ENCODE data around the gene NADK. TPM values are rescaled to one million over a fixed set of nuclear protein-coding genes. Genes with fewer than 3 reads are reported as not detected.
A peak's percentile ranks its signal among the peaks of the same experiment; 100 is the strongest.
"Not testable (repeated sequence)": the region's sequence is repeated elsewhere in the genome, so short reads cannot be mapped to it uniquely, and the experiment has no call there.

Gene NADK
- total RNA-seq, 1 donor from 2014 or later, result 68.1 TPM

GRCh38 chr1:1732381-1732780 lies 45.9 kb downstream of the NADK start:
- no peaks in the 10 kb centered on the region for H3K27me3 ChIP-seq (ENCODE audit: control insufficient read depth, insufficient read depth, low read length)
- no peak overlapping the region for H3K4me3 ChIP-seq (ENCODE audit: low read depth, low read length)
- no peak for TF ChIP-seq CTCF (IDR thresholded peaks at IDR 0.05; ENCODE audit: insufficient read depth, low read length, poor library complexity, severe bottlenecking)
- DNase-seq (ENCODE audit: low read depth), result no peak
- H3K36me3 ChIP-seq (ENCODE audit: control insufficient read depth, insufficient read depth, low read length), result no peaks in the 10 kb centered on the region

GRCh38 chr1:1730870-1731269 lies 47.4 kb downstream of the NADK start:
- no peaks in the 10 kb centered on the region for H3K36me3 ChIP-seq (ENCODE audit: control insufficient read depth, insufficient read depth, low read length)
- no peaks in the 10 kb centered on the region for H3K27me3 ChIP-seq (ENCODE audit: control insufficient read depth, insufficient read depth, low read length)
- TF ChIP-seq CTCF (IDR thresholded peaks at IDR 0.05; ENCODE audit: insufficient read depth, low read length, poor library complexity, severe bottlenecking), result no peak
- no peak for DNase-seq (ENCODE audit: low read depth)
- H3K4me3 ChIP-seq (ENCODE audit: low read depth, low read length), result no peak overlapping the region

- not testable (repeated sequence) for H3K36me3 ChIP-seq (ENCODE audit: control insufficient read depth, insufficient read depth, low read length); H3K4me3 ChIP-seq (ENCODE audit: low read depth, low read length); H3K27me3 ChIP-seq (ENCODE audit: control insufficient read depth, insufficient read depth, low read length); DNase-seq (ENCODE audit: low read depth)
Measured at GRCh38 chr1:1730230-1730629, 48.0 kb downstream of the NADK start.

GRCh38 chr1:1729116-1729816 lies 49.0 kb downstream of the NADK start:
- H3K4me3 ChIP-seq (ENCODE audit: low read depth, low read length); H3K36me3 ChIP-seq (ENCODE audit: control insufficient read depth, insufficient read depth, low read length); H3K27me3 ChIP-seq (ENCODE audit: control insufficient read depth, insufficient read depth, low read length); DNase-seq (ENCODE audit: low read depth): not testable (repeated sequence)

GRCh38 chr1:1728308-1729005 lies 49.8 kb downstream of the NADK start:
- H3K36me3 ChIP-seq (ENCODE audit: control insufficient read depth, insufficient read depth, low read length); DNase-seq (ENCODE audit: low read depth); H3K4me3 ChIP-seq (ENCODE audit: low read depth, low read length): not testable (repeated sequence)

GRCh38 chr1:1727131-1727651 lies 51.1 kb downstream of the NADK start:
- H3K4me3 ChIP-seq (ENCODE audit: low read depth, low read length); H3K36me3 ChIP-seq (ENCODE audit: control insufficient read depth, insufficient read depth, low read length); H3K27me3 ChIP-seq (ENCODE audit: control insufficient read depth, insufficient read depth, low read length); DNase-seq (ENCODE audit: low read depth): not testable (repeated sequence)

More at GRCh38 chr1:1728308-1729005, 49.8 kb downstream of the NADK start:
- H3K27me3 ChIP-seq (ENCODE audit: control insufficient read depth, insufficient read depth, low read length), result not testable (repeated sequence)

GRCh38 chr1:1726088-1726487 lies 52.2 kb downstream of the NADK start:
- not testable (repeated sequence) for DNase-seq (ENCODE audit: low read depth); H3K36me3 ChIP-seq (ENCODE audit: control insufficient read depth, insufficient read depth, low read length); H3K27me3 ChIP-seq (ENCODE audit: control insufficient read depth, insufficient read depth, low read length); H3K4me3 ChIP-seq (ENCODE audit: low read depth, low read length)

- peak within 1 kb of the TSS; percentile 70 for H3K4me3 ChIP-seq (ENCODE audit: low read depth, low read length)
- DNase-seq (ENCODE audit: low read depth), result peak; percentile 100
- H3K27me3 ChIP-seq (ENCODE audit: control insufficient read depth, insufficient read depth, low read length); H3K36me3 ChIP-seq (ENCODE audit: control insufficient read depth, insufficient read depth, low read length): not testable (repeated sequence)
- TF ChIP-seq CTCF (IDR thresholded peaks at IDR 0.05; ENCODE audit: insufficient read depth, low read length, poor library complexity, severe bottlenecking), result peak; percentile 1
Measured at GRCh38 chr1:1724035-1724864, 54.0 kb downstream of the NADK start, which contains the start of gene CDK11A. Gene CDK11A, minus strand, starts transcription at chr1:1724357. Its CDS starts 1,539 bp downstream, at chr1:1722818.

Data from kidney epithelial cell (primary cell).